Stimulated activated memory B cell treated with anti-CD40 and anti-IgM and Interleukin-4, amounts not matched to agents 10 μg/mL and 1 μg/mL and 100 μg/mL, for 72 hours (primary cell): Measurements from ENCODE around the gene GMDS.

Source experiments
- ATAC-seq: fragments of 150-1000 bp; cut with Tn5 transposase; 2 replicates; pipeline ENCODE4 v1.10.0; 2021
- H3K27ac Mint-ChIP-seq: one replicate; pipeline ENCODE4 v1.8.0; 2022; ENCODE audit warnings: mild to moderate bottlenecking, mixed read lengths
- H3K27me3 Mint-ChIP-seq: one replicate; pipeline ENCODE4 v1.8.0; 2022; ENCODE audit warnings: mixed read lengths
- H3K36me3 Mint-ChIP-seq: one replicate; pipeline ENCODE4 v1.8.0; 2022; ENCODE audit warnings: mixed read lengths
- H3K4me1 Mint-ChIP-seq: one replicate; pipeline ENCODE4 v1.8.0; 2022; ENCODE audit warnings: mixed read lengths
- H3K4me3 Mint-ChIP-seq: one replicate; pipeline ENCODE4 v1.8.0; 2022; ENCODE audit warnings: mild to moderate bottlenecking, moderate library complexity, mixed read lengths
- H3K9me3 Mint-ChIP-seq: one replicate; pipeline ENCODE4 v1.8.0; 2022; ENCODE audit warnings: mixed read lengths

The GMDS gene

DNA sequence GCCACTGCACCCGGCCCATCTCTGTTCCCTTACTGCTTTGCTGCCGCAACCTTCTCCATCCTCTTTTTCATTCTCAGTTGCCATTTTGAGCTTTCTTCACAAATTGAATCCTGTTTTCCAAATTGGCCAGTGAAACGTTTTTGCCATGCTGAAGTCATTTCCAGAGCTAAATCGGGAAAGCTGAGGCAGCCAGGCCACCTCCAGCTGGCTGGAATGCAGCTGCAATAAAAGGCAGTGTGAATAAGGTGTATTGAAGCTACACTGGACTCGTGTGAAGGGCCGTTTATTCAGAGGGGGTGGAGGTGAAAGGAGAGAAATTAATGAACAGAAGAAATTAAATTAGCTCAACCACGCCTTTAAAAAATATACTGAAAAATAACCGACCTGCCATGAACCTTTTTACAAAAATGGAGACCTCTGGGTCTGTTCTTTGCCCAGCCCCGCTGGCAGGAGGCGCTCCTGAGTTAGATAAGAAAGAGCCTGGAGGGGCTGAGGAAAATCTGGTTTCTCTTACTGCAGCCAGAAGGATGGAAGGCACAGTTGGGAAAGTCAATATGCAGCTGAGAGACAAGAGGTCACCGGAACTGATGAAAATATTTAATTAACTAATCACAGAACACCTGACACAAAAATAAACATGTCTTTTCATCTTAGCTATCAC lies 351.8 kb downstream of the GMDS start:
- Mint-ChIP-seq H3K27me3 (no peaks in the 10 kb centered on the region), H3K27ac (no peak overlapping the region), H3K4me3 (no peak overlapping the region)

DNA sequence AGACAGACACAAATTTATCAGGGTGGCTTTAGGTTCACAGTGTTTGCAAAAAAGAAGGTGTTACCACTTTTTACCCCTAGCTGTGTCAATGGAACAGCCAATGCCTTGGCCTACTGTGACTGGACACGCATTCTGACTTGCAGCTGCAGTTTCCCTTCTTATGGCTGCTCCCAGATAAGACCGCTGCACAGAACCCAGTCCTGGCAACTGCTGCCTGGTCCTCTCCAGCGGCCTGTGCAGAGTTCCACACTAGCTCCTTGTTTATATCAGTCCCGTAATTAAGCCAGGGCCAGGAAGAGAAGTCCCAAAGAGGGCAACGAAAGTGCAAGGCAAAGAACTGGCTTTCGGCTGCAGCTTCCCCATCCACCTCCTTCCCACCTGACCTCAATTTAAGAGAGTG lies 352.7 kb downstream of the GMDS start:
- Mint-ChIP-seq H3K4me1 (no peaks in the 10 kb centered on the region), H3K9me3 (no peaks in the 10 kb centered on the region), H3K36me3 (peaks cover 44% of the 10 kb centered on the region), H3K27ac (no peak overlapping the region), H3K4me3 (no peak overlapping the region), H3K27me3 (no peaks in the 10 kb centered on the region)
- no peak for ATAC-seq

More for the DNA sequence above, 351.8 kb downstream of the GMDS start:
- no peak for ATAC-seq
- Mint-ChIP-seq H3K9me3 (no peaks in the 10 kb centered on the region), H3K36me3 (peaks cover 44% of the 10 kb centered on the region), H3K4me1 (no peaks in the 10 kb centered on the region)

DNA sequence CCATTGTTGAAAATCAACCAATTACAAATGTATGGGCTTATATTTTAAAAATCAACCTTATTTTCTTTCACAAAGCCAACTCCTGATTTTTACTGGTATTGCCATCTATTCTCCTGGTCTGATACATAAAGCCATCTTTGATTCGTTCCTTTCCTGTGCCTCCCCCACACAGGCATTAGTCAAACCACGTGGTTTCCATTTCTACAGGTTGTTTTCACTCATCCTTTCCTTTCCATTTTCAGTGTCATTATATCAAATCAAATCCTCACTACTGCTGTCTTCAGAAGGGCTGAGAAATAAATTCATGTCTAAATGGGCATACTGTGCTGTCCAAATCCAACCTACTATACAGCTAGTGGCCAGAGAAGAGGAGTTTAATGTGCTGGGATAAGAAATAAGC lies 354.4 kb downstream of the GMDS start:
- Mint-ChIP-seq H3K27ac (no peak overlapping the region), H3K4me3 (no peak overlapping the region), H3K4me1 (no peaks in the 10 kb centered on the region), H3K27me3 (no peaks in the 10 kb centered on the region), H3K36me3 (peaks cover 34% of the 10 kb centered on the region), H3K9me3 (no peaks in the 10 kb centered on the region)
- no peak for ATAC-seq

DNA sequence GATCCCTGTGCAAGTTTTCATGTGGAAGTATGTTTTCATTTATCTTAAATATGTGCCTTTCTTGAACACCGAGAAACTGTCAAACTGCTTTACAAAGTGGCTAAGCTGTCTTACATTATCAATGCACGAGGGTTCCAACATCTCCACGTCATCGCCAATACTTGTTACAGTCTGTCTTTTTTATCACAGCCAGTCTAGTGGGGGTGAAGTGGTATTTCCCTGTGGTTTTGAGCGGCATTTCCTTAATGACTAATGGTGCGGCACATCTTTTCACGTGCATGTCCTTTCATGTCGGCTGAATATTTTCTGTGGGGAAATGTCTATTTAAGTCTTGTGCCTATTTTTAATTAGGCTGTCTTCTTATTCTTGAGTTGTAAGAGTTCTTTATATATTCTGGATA lies 355.3 kb downstream of the GMDS start:
- no peaks in the 10 kb centered on the region for H3K9me3 Mint-ChIP-seq
- no peak overlapping the region for H3K27ac Mint-ChIP-seq
- H3K4me1 Mint-ChIP-seq: no peaks in the 10 kb centered on the region
- H3K36me3 Mint-ChIP-seq: peaks cover 28% of the 10 kb centered on the region
- no peak for ATAC-seq
- H3K27me3 Mint-ChIP-seq: no peaks in the 10 kb centered on the region
- no peak overlapping the region for H3K4me3 Mint-ChIP-seq

DNA sequence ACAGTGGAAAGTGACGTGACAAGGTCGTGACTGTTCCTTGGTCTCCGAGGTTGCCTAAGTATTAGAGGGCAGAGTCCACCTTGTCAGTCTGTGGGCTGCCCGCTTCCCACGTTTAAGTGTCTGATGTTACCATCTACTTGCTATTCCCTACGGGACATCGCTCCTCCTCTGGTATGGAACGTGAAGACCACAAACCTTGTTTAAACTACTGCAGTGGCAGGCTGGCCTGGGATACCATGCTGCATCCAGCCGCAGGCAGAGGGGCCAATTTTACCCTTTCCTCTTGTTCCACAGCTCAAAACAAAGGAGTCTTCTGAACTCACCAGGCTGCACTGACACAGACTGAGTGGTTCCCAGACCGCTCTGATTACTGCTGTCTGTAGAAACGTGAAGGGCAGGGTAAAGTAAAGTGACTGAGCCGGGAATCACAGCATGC lies 359.8 kb downstream of the GMDS start:
- H3K4me1 Mint-ChIP-seq: no peaks in the 10 kb centered on the region
- H3K9me3 Mint-ChIP-seq: no peaks in the 10 kb centered on the region
- no peak overlapping the region for H3K4me3 Mint-ChIP-seq
- H3K36me3 Mint-ChIP-seq: peaks cover 10% of the 10 kb centered on the region
- no peak for ATAC-seq
- H3K27me3 Mint-ChIP-seq: no peaks in the 10 kb centered on the region
- H3K27ac Mint-ChIP-seq: no peak overlapping the region

DNA sequence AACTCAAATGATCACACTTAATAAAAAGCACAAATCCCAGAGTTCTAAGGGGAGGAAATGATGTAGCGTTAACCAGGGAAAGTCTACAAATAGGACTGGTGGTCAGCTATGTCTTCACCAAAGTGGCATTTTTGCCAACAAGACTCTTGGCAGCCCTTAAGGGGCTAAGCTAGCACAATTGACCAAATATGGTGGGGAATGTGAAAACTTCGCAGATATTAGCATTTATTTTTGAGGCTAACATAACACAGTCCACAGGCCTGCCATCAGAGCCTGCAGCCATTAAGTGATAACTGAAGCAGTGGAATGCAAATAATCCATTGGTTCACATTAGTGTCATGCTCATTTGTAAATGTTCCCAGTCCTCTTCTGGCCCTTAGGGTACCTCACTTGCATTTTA lies 361.1 kb downstream of the GMDS start:
- Mint-ChIP-seq H3K9me3 (no peaks in the 10 kb centered on the region), H3K27ac (no peak overlapping the region), H3K4me1 (no peaks in the 10 kb centered on the region), H3K36me3 (peaks cover 8% of the 10 kb centered on the region), H3K27me3 (no peaks in the 10 kb centered on the region), H3K4me3 (no peak overlapping the region)
- no peak for ATAC-seq

DNA sequence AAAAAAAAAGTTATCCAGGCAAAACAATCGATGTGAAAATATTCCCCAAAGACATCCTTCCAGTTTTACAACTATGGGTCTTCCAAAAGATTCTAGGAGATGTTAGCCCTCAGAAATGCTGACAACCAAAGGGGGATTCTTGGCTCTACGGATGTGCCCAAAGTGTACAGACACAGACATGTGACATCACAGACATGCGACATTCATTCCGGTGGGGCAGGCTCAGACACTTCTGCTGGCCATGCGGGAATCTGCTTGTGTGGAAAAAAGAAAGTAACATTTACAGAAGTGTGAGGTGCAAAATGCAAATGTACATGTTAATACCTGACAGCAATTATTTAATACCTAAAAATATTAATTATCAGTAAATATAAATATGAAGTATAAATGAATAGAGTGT lies 367.1 kb downstream of the GMDS start:
- Mint-ChIP-seq H3K4me1 (no peaks in the 10 kb centered on the region), H3K27me3 (no peaks in the 10 kb centered on the region), H3K36me3 (peaks cover 5% of the 10 kb centered on the region), H3K9me3 (no peaks in the 10 kb centered on the region), H3K4me3 (no peak overlapping the region), H3K27ac (no peak overlapping the region)
- no peak for ATAC-seq

DNA sequence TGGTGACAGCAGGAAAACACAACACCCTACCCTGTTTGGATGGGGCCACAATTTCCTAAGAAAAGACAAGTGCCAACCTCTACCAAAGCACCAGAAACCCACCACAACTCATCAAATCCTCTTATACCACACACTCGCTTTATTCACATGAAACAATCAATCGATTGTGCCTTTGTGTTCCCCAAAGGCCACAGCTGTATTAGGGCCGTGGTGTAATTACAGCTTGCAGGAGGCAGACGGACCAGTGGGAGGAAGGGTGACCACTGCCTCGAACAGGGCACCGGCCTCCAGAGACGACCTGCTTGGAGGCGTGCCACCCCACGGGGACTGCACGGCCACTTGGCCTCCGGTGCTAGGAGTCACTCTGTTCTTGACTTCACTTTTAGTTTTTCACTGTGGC lies 371.6 kb downstream of the GMDS start:
- peaks cover 16% of the 10 kb centered on the region for H3K4me1 Mint-ChIP-seq
- no peaks in the 10 kb centered on the region for H3K36me3 Mint-ChIP-seq
- H3K27me3 Mint-ChIP-seq: no peaks in the 10 kb centered on the region
- ATAC-seq: peak; percentile 22
- H3K9me3 Mint-ChIP-seq: no peaks in the 10 kb centered on the region
- H3K4me3 Mint-ChIP-seq: no peak overlapping the region
- H3K27ac Mint-ChIP-seq: no peak overlapping the region

DNA sequence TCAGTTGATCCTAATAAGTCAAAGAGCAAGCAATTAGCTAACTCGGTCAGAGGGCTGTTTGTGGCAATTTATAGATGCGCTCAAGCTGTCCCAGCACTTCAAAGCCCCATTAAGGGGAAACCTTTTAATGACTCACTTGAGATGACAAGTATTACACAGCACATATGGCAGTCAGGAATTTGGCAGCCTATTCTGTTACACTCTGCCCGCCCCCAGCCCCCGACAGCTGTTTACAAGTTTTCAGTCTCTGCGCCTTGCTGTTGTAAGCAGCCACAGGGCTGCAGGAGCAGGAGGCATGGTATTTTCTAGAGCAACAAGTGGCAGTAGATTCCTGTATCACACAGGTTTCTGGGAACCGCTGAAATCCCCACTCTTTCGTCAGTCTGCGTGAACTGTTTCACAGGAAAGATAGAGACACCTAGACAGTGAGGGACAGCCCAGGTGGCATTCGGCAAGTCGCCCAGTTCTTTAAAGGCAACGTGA lies 372.7 kb downstream of the GMDS start:
- no peaks in the 10 kb centered on the region for H3K9me3 Mint-ChIP-seq

DNA sequence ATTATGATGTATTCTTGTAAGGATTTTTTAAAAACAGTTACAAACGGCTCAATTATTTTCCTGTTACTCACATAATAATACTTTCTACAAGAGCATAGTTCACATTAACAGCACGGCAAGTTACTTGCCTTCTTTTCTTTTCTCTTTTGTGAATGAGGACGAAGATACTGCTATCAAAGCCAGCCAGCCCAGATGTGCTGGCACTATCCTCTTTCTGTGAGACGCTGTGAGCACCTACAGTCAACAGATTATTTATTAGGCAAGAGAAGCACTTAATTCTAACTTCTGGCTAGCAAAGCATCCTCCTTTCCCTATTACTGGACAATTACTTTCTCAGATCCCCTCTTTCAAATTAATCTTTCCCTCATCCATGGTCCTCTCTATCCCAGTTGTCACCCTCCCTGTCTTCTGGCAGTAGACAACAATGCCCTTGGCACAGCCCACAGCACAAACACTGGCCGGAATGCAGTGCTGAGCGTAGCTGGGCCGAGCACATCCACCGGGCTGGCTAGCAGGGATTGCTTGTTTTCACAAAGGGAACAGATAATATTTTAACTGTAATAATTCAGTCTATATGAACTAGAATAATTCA lies 373.6 kb downstream of the GMDS start:
- no peaks in the 10 kb centered on the region for H3K36me3 Mint-ChIP-seq
- H3K9me3 Mint-ChIP-seq: no peaks in the 10 kb centered on the region
- peaks cover 18% of the 10 kb centered on the region for H3K4me1 Mint-ChIP-seq
- ATAC-seq: no peak
- no peak overlapping the region for H3K4me3 Mint-ChIP-seq
- H3K27ac Mint-ChIP-seq: no peak overlapping the region
- no peaks in the 10 kb centered on the region for H3K27me3 Mint-ChIP-seq

More for the DNA sequence above, 372.7 kb downstream of the GMDS start:
- Mint-ChIP-seq H3K4me1 (peaks cover 18% of the 10 kb centered on the region), H3K27ac (no peak overlapping the region), H3K4me3 (no peak overlapping the region), H3K27me3 (no peaks in the 10 kb centered on the region), H3K36me3 (no peaks in the 10 kb centered on the region)
- ATAC-seq: no peak

DNA sequence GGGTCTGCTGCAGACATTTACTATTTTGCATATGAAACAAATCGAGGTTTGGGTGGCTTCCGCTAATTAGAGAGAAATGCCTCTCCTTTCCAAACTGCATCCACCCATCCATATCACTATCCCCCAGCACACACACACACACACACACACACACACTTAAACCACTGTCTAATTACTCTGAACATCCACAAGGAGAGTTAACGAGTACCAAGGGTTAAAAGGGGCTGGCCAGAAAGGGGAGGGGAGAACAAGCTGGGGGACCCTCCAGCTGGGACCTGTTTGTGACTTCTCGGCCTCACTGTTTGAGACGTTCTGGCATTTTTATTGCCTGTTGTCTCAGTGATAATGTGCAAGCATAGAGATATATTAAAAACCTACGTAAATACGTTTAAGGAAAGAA lies 374.5 kb downstream of the GMDS start:
- Mint-ChIP-seq H3K9me3 (no peaks in the 10 kb centered on the region), H3K4me3 (no peak overlapping the region), H3K27me3 (no peaks in the 10 kb centered on the region), H3K4me1 (peaks cover 18% of the 10 kb centered on the region), H3K36me3 (no peaks in the 10 kb centered on the region), H3K27ac (no peak overlapping the region)
- ATAC-seq: no peak

DNA sequence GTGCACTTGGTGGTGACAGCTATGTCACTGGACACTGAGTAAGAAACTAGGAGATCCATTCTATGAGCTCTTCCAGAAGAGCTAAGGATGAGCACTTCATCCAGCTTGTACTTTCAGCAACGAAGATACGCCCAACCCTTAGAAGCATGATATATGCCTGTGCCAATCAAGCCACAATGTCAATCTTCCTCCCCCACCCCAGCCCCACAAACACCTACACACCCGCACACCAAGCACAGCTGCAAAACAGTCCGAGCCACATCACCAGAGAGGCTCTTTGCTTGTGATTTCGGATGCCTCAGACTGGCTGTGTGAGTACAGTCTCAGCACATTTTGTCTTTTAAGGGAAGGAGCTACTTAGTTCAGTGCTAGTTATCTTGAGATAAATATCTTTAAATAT lies 375.2 kb downstream of the GMDS start:
- H3K27me3 Mint-ChIP-seq: no peaks in the 10 kb centered on the region
- no peak overlapping the region for H3K4me3 Mint-ChIP-seq
- peaks cover 18% of the 10 kb centered on the region for H3K4me1 Mint-ChIP-seq
- ATAC-seq: no peak
- H3K27ac Mint-ChIP-seq: peak overlapping the region; percentile 92
- H3K36me3 Mint-ChIP-seq: no peaks in the 10 kb centered on the region
- no peaks in the 10 kb centered on the region for H3K9me3 Mint-ChIP-seq

DNA sequence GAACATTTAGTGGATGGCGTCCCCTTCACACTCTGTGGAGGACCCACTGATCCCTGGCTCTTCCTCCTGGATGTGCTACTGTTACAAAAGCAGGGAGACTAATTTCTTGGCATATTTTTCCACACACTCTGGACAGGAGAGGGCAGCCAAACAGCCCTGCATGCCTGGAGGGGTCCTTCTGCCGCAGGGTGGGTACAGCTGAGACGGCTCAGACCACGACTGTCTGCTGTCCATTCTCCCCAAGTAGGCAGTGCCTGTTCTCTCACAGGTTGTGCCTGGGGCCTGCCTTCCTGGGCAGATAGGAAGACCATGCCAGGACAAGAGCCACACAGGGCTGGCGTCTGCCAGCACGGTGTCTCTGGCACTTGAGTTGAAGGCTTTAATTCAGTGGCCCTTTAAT lies 375.6 kb downstream of the GMDS start:
- H3K9me3 Mint-ChIP-seq: no peaks in the 10 kb centered on the region
- peaks cover 18% of the 10 kb centered on the region for H3K4me1 Mint-ChIP-seq
- ATAC-seq: no peak
- peak overlapping the region; percentile 92 for H3K27ac Mint-ChIP-seq
- no peaks in the 10 kb centered on the region for H3K27me3 Mint-ChIP-seq
- no peak overlapping the region for H3K4me3 Mint-ChIP-seq
- no peaks in the 10 kb centered on the region for H3K36me3 Mint-ChIP-seq

DNA sequence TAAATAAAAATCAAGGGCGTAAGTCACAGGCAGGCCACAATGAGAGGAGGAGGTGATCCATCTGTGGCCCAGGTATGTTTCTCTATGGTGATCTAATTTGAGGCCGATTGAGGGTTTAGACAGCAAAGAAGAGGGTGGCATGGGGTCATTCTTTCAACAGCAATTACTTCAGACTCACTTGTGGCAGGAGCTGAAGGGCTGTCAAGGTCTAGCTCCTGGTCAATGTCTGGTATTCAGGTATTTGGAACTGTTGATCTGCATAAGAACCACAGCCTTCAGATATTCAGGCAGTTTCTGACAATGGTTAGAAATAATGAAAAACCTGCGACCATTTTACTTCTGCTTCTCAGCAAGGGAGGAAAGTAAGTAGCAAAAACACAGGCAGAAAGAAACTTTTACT lies 376.1 kb downstream of the GMDS start:
- Mint-ChIP-seq H3K36me3 (no peaks in the 10 kb centered on the region), H3K9me3 (no peaks in the 10 kb centered on the region), H3K27me3 (no peaks in the 10 kb centered on the region), H3K4me3 (peak overlapping the region; percentile 59), H3K27ac (peak overlapping the region; percentile 92), H3K4me1 (peaks cover 18% of the 10 kb centered on the region)
- ATAC-seq: peak; percentile 13

DNA sequence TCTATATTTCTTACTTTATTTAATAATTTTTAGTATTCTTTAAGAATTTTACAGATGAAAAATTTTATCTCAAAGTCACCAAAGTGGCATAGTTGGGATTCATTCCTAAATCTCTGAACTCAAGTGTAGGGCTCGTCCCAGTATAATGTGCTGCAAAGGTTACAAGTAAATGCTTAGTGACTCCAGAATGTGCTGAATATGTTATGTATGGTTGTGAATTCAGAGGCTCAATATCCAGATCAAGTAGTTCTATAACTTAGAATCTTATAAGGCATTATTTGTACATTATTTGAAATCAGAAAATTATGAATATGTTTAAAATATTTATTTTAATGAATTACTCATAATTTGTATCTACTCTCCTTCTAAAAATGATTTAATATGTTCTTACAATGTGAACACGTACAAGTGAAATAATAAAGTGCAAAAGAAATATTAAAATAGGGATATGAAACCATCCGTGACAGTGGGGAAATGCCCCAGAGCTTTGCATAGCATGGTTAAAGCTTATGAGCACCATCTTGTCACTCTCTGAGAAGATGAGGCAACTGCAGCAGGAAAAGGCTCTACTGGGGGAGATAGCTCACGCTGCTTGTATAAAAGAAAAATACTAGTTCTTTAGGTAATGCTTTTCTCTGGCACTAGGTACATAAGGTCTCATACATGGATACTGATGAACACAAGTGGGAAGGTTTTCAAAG lies 376.7 kb downstream of the GMDS start:
- H3K4me1 Mint-ChIP-seq: peaks cover 18% of the 10 kb centered on the region
- peak overlapping the region; percentile 59 for H3K4me3 Mint-ChIP-seq
- H3K9me3 Mint-ChIP-seq: no peaks in the 10 kb centered on the region
- H3K27me3 Mint-ChIP-seq: no peaks in the 10 kb centered on the region
- peak overlapping the region; percentile 92 for H3K27ac Mint-ChIP-seq
- peak; percentile 91 for ATAC-seq
- no peaks in the 10 kb centered on the region for H3K36me3 Mint-ChIP-seq

DNA sequence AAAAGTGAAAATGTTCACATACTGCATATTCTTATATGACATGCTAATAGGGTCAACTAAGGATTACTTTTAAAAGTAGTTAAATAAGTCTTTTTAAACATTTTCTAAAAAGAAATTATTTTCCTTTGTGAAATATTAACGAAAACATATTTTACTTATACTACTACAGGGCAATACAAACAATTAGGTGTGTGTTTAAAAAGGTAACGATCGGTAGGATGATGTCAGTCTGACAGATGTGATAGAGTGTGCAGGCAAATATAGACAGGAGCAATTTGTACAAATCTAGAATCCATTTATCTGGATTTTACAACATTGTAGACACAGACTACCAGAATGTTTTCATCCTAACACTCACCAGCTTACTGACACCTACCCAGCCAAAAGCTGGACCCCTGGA lies 378.2 kb downstream of the GMDS start:
- no peak for ATAC-seq

More for the DNA sequence above, 378.2 kb downstream of the GMDS start:
- Mint-ChIP-seq H3K27ac (no peak overlapping the region), H3K27me3 (no peaks in the 10 kb centered on the region), H3K9me3 (no peaks in the 10 kb centered on the region), H3K4me1 (peaks cover 18% of the 10 kb centered on the region), H3K36me3 (no peaks in the 10 kb centered on the region), H3K4me3 (no peak overlapping the region)
